C4-2B (cell line): ENCODE results near the gene TWSG1.

ENCODE experiments used
- ZFX ChIP-seq: fragments of 450-650 bp; IDR thresholded peaks from 2 replicates; pipeline ENCODE4 v1.6.1; 2017
- TF ChIP-seq, protein P1 (sequence below): fragments of 450-650 bp; conservative IDR thresholded peaks from 2 replicates; pipeline ENCODE4 v1.5.1; 2017; ENCODE audit warnings: mild to moderate bottlenecking

DNA sequence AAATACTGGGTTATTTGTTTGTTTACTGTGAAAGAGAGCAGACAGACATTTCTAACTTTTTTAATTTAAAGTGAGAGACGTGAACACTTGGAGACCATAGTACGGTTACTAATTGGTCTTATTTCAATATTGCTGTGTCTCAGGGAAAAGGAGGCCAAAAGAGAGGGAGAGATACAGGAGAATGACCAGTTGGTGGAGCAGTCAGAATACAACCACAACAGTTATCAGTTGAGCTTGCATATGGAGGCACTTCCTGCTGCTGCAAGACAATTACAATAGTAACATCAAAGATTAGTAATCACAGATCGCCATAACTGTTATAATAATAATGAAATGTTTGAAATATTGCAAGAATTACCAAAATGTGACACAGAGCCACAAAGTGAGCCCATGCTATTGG lies 58.2 kb downstream of the TWSG1 start:
- TF ChIP-seq, protein P1, sequence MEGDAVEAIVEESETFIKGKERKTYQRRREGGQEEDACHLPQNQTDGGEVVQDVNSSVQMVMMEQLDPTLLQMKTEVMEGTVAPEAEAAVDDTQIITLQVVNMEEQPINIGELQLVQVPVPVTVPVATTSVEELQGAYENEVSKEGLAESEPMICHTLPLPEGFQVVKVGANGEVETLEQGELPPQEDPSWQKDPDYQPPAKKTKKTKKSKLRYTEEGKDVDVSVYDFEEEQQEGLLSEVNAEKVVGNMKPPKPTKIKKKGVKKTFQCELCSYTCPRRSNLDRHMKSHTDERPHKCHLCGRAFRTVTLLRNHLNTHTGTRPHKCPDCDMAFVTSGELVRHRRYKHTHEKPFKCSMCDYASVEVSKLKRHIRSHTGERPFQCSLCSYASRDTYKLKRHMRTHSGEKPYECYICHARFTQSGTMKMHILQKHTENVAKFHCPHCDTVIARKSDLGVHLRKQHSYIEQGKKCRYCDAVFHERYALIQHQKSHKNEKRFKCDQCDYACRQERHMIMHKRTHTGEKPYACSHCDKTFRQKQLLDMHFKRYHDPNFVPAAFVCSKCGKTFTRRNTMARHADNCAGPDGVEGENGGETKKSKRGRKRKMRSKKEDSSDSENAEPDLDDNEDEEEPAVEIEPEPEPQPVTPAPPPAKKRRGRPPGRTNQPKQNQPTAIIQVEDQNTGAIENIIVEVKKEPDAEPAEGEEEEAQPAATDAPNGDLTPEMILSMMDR, result no peak; the same call in 1 of the 2 replicates
- TF ChIP-seq ZFX, result no peak
